GM12892 (cell line): ENCODE measurements around the gene STAC2.

Experiments used
- POLR2A ChIP-seq: IDR thresholded peaks from 2 replicates; pipeline ENCODE4 v1.6.1; 2011; ENCODE audit warnings: low read depth, low read length, control low read depth
- POLR2AphosphoS5 ChIP-seq: IDR thresholded peaks from 2 replicates; pipeline ENCODE4 v1.6.1; 2011; ENCODE audit warnings: low read depth, low read length, control low read depth

- TF ChIP-seq POLR2A (no peak), POLR2AphosphoS5 (no peak)
Observed at GRCh38 chr17:39198186-39198566, 27.6 kb downstream of the STAC2 start.
